Lower leg skin (tissue), 4 donors: ENCODE data around the gene TMEM144. TPM values are rescaled to one million over a fixed set of nuclear protein-coding genes. Genes with fewer than 3 reads are reported as not detected.
"Not testable (repeated sequence)": the region's sequence is repeated elsewhere in the genome, so short reads cannot be mapped to it uniquely, and the experiment has no call there.

Experiments
- DNase-seq, 2 donors: peaks; one replicate each; pipeline ENCODE4 v3.0.0-alpha.2; 2019; ENCODE audit warnings: low spot score in 2 of 2
- H3K4me3 ChIP-seq: fragments of 200-600 bp; sonication (generic); 2 replicates; pipeline ENCODE4 v1.5.1; 2017; ENCODE audit warnings: mild to moderate bottlenecking, low read depth; ENCODE audit not compliant: poor library complexity, severe bottlenecking
- CTCF ChIP-seq, 3 donors: fragments of 450-650 bp; IDR thresholded peaks; one replicate each; pipeline ENCODE4 v1.5.1; 2016; ENCODE audit warnings: antibody characterized with exemption in 3 of 3, mild to moderate bottlenecking in 3 of 3, moderate library complexity in 2 of 3
- POLR2A ChIP-seq, 2 donors: fragments of 450-650 bp; IDR thresholded peaks; one replicate each; pipeline ENCODE4 v1.6.1; 2016 to 2017; ENCODE audit warnings: antibody characterized with exemption in 2 of 2, mild to moderate bottlenecking in 1 of 2, moderate library complexity in 1 of 2
- WGBS, 2 donors: methylation state at CpG; one replicate each; pipeline ENCODE4 v1.1.5; 2018; 5-methylcytosine and 5-hydroxymethylcytosine counted together
- intact Hi-C: fragments of 100-400 bp; cut with DNase I; formaldehyde crosslinking; loops from one replicate; pipeline ENCODE4 v1.15.0; 2023; ENCODE audit warnings: low total_unique reads
- total RNA-seq, 4 donors: library from RNA; depleted of rRNA; stranded (reverse); fragments of >200 nt; gene quantifications; one replicate each; pipeline ENCODE4 v1.1.0, GENCODE V29; 2016

The TMEM144 gene
- total RNA-seq, 4 donors from 2014 or later = 3.9 to 5.3 (median 4.6) TPM

- intact Hi-C loops = no loop called here
- 76 to 81% methylated on average over 2 of the region's 2 CpGs for WGBS, 2 donors
- no peak overlapping the region for H3K4me3 ChIP-seq
- TF ChIP-seq CTCF (IDR thresholded peaks at IDR 0.05) (no peak), POLR2A (IDR thresholded peaks at IDR 0.05) (no peak)
- DNase-seq = no peak
Measured at GRCh38 chr4:158268553-158268952, 58.3 kb downstream of the TMEM144 start.

GRCh38 chr4:158274636-158275035, 64.3 kb downstream of the TMEM144 start:
- intact Hi-C loops = no loop called here
- TF ChIP-seq POLR2A (IDR thresholded peaks at IDR 0.05) (no peak), CTCF (IDR thresholded peaks at IDR 0.05) (no peak)
- no peak for DNase-seq
- WGBS, 2 donors = 87 to 91% methylated on average over 5 of the region's 5 CpGs
- no peak overlapping the region for H3K4me3 ChIP-seq

GRCh38 chr4:158277558-158277957, 67.3 kb downstream of the TMEM144 start:
- TF ChIP-seq POLR2A (IDR thresholded peaks at IDR 0.05) = no peak
- no peak for TF ChIP-seq CTCF (IDR thresholded peaks at IDR 0.05)
- intact Hi-C loops = no loop called here
- no peak for DNase-seq
- H3K4me3 ChIP-seq = no peak overlapping the region
- 93 to 96% methylated on average over 8 of the region's 8 CpGs for WGBS, 2 donors

GRCh38 chr4:158279052-158279451, 68.8 kb downstream of the TMEM144 start:
- DNase-seq, intact Hi-C loops, H3K4me3 ChIP-seq: not testable (repeated sequence)
- 70 to 77% methylated on average over 1 of the region's 1 CpG for WGBS, 2 donors

- TF ChIP-seq CTCF (IDR thresholded peaks at IDR 0.05) = no peak
- no peak for TF ChIP-seq POLR2A (IDR thresholded peaks at IDR 0.05)
- DNase-seq = no peak
- 79 to 83% methylated on average over 5 of the region's 5 CpGs for WGBS, 2 donors
- intact Hi-C loops = no loop called here
- no peak overlapping the region for H3K4me3 ChIP-seq
Measured at GRCh38 chr4:158280856-158281255, 70.6 kb downstream of the TMEM144 start.

GRCh38 chr4:158282252-158282651, 72.0 kb downstream of the TMEM144 start:
- H3K4me3 ChIP-seq = no peak overlapping the region
- TF ChIP-seq CTCF (IDR thresholded peaks at IDR 0.05) (no peak), POLR2A (IDR thresholded peaks at IDR 0.05) (no peak)
- 82 to 88% methylated on average over 3 of the region's 3 CpGs for WGBS, 2 donors
- no peak for DNase-seq
- intact Hi-C loops = no loop called here
